Skeletal muscle tissue (tissue), 4 donors: Measurements from ENCODE around the gene FXYD2. TPM values are rescaled to one million over a fixed set of nuclear protein-coding genes. Genes with fewer than 3 reads are reported as not detected.
"Not testable (repeated sequence)": the region's sequence is repeated elsewhere in the genome, so short reads cannot be mapped to it uniquely, and the experiment has no call there.

Source experiments
- H3K27ac ChIP-seq: one replicate; pipeline ENCODE4 v1.7.0; 2013; ENCODE audit warnings: mild to moderate bottlenecking, low read depth, low read length, inconsistent platforms
- H3K27me3 ChIP-seq, 3 donors: one replicate each; pipeline ENCODE4 v1.7.0; 2013; ENCODE audit warnings: low read length in 3 of 3; ENCODE audit not compliant: control insufficient read depth in 3 of 3, insufficient read depth in 3 of 3
- H3K36me3 ChIP-seq, 3 donors: one replicate each; pipeline ENCODE4 v1.7.0; 2013; ENCODE audit warnings: low read length in 3 of 3; ENCODE audit not compliant: control insufficient read depth in 3 of 3, insufficient read depth in 3 of 3
- H3K4me1 ChIP-seq, 3 donors: one replicate each; pipeline ENCODE4 v1.7.0; 2013; ENCODE audit warnings: low read length in 3 of 3, mild to moderate bottlenecking in 3 of 3; ENCODE audit not compliant: control insufficient read depth in 3 of 3, insufficient read depth in 3 of 3
- H3K4me3 ChIP-seq, 3 donors: one replicate each; pipeline ENCODE4 v1.7.0; 2013; ENCODE audit warnings: low read length in 3 of 3
- H3K9ac ChIP-seq, 3 donors: one replicate each; pipeline ENCODE4 v1.7.0; 2013; ENCODE audit warnings: low read length in 3 of 3, mild to moderate bottlenecking in 3 of 3, moderate library complexity in 2 of 3, low read depth in 1 of 3
- H3K9me3 ChIP-seq, 3 donors: one replicate each; pipeline ENCODE4 v1.7.0; 2013; ENCODE audit warnings: low read length in 3 of 3; ENCODE audit not compliant: control insufficient read depth in 3 of 3
- total RNA-seq: library from RNA; depleted of rRNA; stranded (reverse); fragments of >200 nt; gene quantifications from one replicate; pipeline ENCODE4 v1.2.3, GENCODE V29; 2014
- donor health status: Osteomylitis.

The FXYD2 gene
- total RNA-seq, 1 donor from 2014 or later, result 1.0 TPM

GRCh38 chr11:117868815-117869561 lies 44.4 kb upstream of the FXYD2 start:
- no peaks in the 10 kb centered on the region for H3K9me3 ChIP-seq
- H3K27ac ChIP-seq, result no peak overlapping the region
- H3K36me3 ChIP-seq, result no peaks in the 10 kb centered on the region
- H3K4me3 ChIP-seq, result no peak overlapping the region
- peaks cover 9 to 27% (median 18%) of the 10 kb centered on the region in 3 donors for H3K27me3 ChIP-seq
- no peak overlapping the region for H3K9ac ChIP-seq
- H3K4me1 ChIP-seq, result peaks cover 6 to 28% (median 16%) of the 10 kb centered on the region in 3 donors

DNA sequence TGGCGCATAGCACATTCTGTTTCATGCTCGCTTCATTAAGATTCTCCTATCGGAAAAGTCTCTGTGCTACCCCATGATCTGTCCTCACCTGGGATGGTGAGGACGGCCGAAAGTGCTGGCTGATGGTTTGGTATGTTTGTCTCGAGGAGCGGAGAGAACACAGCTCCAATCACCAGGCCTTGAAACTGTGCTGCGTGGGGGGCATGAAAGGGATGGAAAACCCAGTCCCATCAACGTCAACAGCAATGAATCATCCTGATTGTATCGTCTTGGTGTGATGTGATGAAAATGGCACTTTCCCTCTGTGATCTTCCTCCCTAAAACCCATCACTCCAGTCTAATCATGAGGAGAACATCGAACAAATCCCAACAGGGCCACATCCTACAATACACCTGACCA lies 43.5 kb upstream of the FXYD2 start:
- H3K27ac ChIP-seq, result no peak overlapping the region

DNA sequence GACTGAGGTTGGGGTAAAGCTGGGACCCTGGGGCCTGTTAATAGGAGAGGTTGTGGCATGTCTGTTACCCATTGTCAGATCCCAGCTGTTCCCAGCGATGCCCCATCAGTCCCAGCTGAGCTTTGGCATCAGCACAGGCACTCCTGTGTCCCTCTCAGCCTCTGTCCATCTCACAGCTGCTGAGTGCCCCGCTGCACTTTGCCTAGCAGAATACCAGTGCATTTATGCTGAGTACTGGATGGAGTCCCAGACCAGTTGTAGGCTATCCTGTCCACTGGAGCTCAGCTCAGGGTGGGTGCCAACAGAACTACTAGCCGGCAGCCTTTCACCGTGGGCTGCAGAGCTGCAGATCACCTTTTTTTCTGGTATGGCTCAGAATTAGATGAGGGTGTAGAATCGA lies 42.0 kb upstream of the FXYD2 start:
- peaks cover 12 to 28% (median 21%) of the 10 kb centered on the region in 3 donors for H3K4me1 ChIP-seq
- H3K27me3 ChIP-seq, result peaks cover 0 to 10% (median 8%) of the 10 kb centered on the region in 3 donors
- H3K4me3 ChIP-seq, result no peak overlapping the region
- H3K27ac ChIP-seq, result no peak overlapping the region
- no peaks in the 10 kb centered on the region for H3K36me3 ChIP-seq
- no peaks in the 10 kb centered on the region for H3K9me3 ChIP-seq
- H3K9ac ChIP-seq, result no peak overlapping the region

More for the DNA sequence above, 43.5 kb upstream of the FXYD2 start:
- Histone ChIP-seq H3K9ac (no peak overlapping the region), H3K4me1 (peaks cover 6 to 21% (median 16%) of the 10 kb centered on the region in 3 donors), H3K9me3 (no peaks in the 10 kb centered on the region), H3K4me3 (no peak overlapping the region), H3K36me3 (no peaks in the 10 kb centered on the region), H3K27me3 (peaks cover 5 to 20% (median 14%) of the 10 kb centered on the region in 3 donors)

- H3K36me3 ChIP-seq, H3K27ac ChIP-seq, H3K27me3 ChIP-seq, H3K9ac ChIP-seq, H3K9me3 ChIP-seq, H3K4me3 ChIP-seq: not testable (repeated sequence)
- H3K4me1 ChIP-seq, result peaks cover 20 to 36% (median 24%) of the 10 kb centered on the region in 3 donors
Observed at GRCh38 chr11:117865546-117865945, 41.0 kb upstream of the FXYD2 start.

DNA sequence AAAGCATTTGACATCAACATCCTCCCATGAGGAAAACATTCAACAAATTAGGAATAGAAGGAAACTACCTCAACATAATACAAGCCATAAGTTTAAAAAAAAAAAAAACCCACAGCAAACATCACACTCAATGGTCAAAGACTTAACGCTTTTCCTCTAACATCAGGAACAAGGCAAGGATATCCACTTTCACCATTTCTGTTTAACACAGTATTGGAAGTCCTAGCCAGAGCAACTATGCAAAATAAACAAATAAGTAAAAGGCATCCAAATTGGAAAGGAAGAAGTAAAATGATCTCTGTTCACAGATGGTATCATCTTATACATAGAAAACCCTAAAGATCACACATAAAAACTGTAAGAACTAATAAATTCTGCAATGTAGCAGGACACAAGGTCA lies 38.8 kb upstream of the FXYD2 start:
- Histone ChIP-seq H3K4me3 (no peak overlapping the region), H3K27me3 (peaks cover 4 to 7% (median 6%) of the 10 kb centered on the region in 3 donors), H3K36me3 (no peaks in the 10 kb centered on the region), H3K27ac (no peak overlapping the region), H3K9ac (no peak overlapping the region), H3K9me3 (no peaks in the 10 kb centered on the region), H3K4me1 (peaks cover 17 to 30% (median 20%) of the 10 kb centered on the region in 3 donors)

DNA sequence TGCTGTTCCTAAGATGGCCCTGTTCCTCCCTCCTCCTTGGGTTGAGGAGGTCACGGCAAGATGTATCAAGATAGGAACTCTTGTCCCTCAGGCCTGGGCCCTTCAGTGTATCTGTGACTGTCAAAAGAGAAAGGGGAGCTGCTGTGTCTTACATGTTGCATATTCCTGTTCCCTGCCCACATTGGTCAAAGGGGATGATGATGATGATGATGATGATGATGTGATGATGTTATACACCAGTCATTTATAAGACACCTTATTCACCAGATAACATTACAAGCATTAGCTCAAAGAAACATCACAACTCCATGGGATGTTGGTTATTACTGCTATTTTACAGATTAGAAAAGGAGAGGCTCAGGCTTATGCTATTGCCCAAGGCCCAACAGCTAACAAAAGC lies 38.2 kb upstream of the FXYD2 start:
- Histone ChIP-seq H3K27me3 (peaks cover 0 to 7% (median 4%) of the 10 kb centered on the region in 3 donors), H3K4me1 (peaks cover 20 to 34% (median 21%) of the 10 kb centered on the region in 3 donors), H3K4me3 (no peak overlapping the region), H3K9me3 (no peaks in the 10 kb centered on the region), H3K36me3 (no peaks in the 10 kb centered on the region), H3K9ac (no peak overlapping the region), H3K27ac (no peak overlapping the region)

GRCh38 chr11:117862019-117862725 lies 37.6 kb upstream of the FXYD2 start:
- Histone ChIP-seq H3K27ac (peak overlapping the region; percentile 50), H3K9me3 (no peaks in the 10 kb centered on the region), H3K9ac (peak overlapping the region in 1 of 3 donors; percentile 33), H3K4me3 (peak overlapping the region in 2 of 3 donors; percentile 22 to 45), H3K27me3 (peaks cover 0 to 5% (median 4%) of the 10 kb centered on the region in 3 donors), H3K4me1 (peaks cover 20 to 36% (median 21%) of the 10 kb centered on the region in 3 donors), H3K36me3 (no peaks in the 10 kb centered on the region)

DNA sequence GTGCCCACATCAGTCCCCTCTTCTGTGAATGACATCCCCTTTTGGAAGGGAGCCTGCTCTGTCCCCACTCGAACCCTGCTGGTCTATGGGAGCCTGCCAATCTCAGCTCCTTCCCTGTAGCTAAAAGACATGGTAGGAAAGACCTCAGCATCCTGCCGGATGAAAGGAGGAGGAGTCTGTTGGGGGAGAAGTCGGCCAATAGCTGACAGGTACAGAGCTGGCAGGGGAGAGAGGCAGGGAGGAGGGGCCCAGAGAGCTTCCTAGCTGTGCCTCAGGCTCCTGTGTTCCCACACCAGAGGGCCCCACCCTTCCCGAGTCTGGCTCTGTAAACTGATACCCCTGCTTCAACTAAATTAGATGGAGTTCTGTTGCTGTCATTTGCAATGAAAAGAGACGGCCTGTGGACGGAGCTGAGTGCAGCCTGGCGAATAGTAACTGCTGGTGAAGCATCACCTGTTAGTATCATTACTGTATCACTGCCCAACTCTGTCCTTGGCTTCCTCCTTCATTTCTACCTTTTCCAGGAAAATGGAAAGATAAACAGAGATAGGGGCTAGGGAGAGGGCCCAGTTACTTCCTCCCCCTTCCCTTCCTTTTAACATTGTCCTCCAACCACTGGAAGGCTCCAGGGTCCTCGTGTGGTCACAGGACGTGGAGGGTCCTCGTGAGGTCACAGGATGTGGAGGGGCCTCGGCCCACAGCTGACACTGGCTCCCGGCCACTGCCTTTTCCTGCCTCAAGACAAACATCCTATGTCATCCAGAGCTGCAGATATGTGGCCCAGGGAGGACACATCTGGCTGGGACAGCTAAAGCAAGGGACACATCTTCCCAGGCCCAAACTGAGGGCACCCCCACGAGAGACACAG lies 36.8 kb upstream of the FXYD2 start:
- Histone ChIP-seq H3K27me3 (peaks cover 0 to 4% (median 3%) of the 10 kb centered on the region in 3 donors), H3K27ac (peak overlapping the region; percentile 50), H3K9ac (peak overlapping the region in 1 of 3 donors; percentile 33), H3K9me3 (no peaks in the 10 kb centered on the region), H3K4me3 (peak overlapping the region in 1 of 3 donors; percentile 22), H3K4me1 (peaks cover 20 to 36% (median 21%) of the 10 kb centered on the region in 3 donors), H3K36me3 (no peaks in the 10 kb centered on the region)

- peaks cover 20 to 36% (median 21%) of the 10 kb centered on the region in 3 donors for H3K4me1 ChIP-seq
Observed at GRCh38 chr11:117860139-117860538, 35.6 kb upstream of the FXYD2 start.

More at GRCh38 chr11:117860139-117860538, 35.6 kb upstream of the FXYD2 start:
- H3K4me3 ChIP-seq, result no peak overlapping the region
- H3K9ac ChIP-seq, result no peak overlapping the region
- H3K9me3 ChIP-seq, result no peaks in the 10 kb centered on the region
- no peak overlapping the region for H3K27ac ChIP-seq
- peaks cover 0 to 4% (median 3%) of the 10 kb centered on the region in 3 donors for H3K27me3 ChIP-seq
- H3K36me3 ChIP-seq, result no peaks in the 10 kb centered on the region
